Thoracic aorta (tissue), 2 donors: ENCODE results near the gene GNG11. TPM values are rescaled to one million over a fixed set of nuclear protein-coding genes. Genes with fewer than 3 reads are reported as not detected.

Experiments used
- ATAC-seq: fragments of 150-250 bp; one replicate; pipeline ENCODE4 v1.8.0; 2017; ENCODE audit warnings: low read depth; ENCODE audit not compliant: insufficient number of reproducible peaks, low FRiP score
- DNase-seq: peaks from one replicate; pipeline ENCODE4 v3.0.0-alpha.2; 2020; ENCODE audit warnings: low spot score
- H3K27ac ChIP-seq, 2 donors: fragments of 200-600 bp; sonication (generic); 1 replicate in 1 of 2; 2 replicates in 1 of 2; pipeline ENCODE4 v1.5.1; 2016; ENCODE audit warnings: mild to moderate bottlenecking in 2 of 2, moderate library complexity in 2 of 2
- H3K27me3 ChIP-seq: fragments of 200-600 bp; sonication (generic); replicated peaks from 2 replicates; pipeline ENCODE4 v1.6.0; 2016; ENCODE audit warnings: mild to moderate bottlenecking; ENCODE audit not compliant: insufficient read depth
- H3K36me3 ChIP-seq: fragments of 200-600 bp; sonication (generic); one replicate; pipeline ENCODE4 v1.5.1; 2016
- H3K4me1 ChIP-seq, 2 donors: fragments of 200-600 bp; sonication (generic); 1 replicate in 1 of 2; 2 replicates in 1 of 2; pipeline versions ENCODE4 v1.5.1 to v1.6.0; 2016; ENCODE audit warnings: low read depth in 2 of 2, mild to moderate bottlenecking in 1 of 2; ENCODE audit not compliant: control insufficient read depth in 1 of 2
- H3K4me3 ChIP-seq: fragments of 200-600 bp; sonication (generic); 2 replicates; pipeline ENCODE4 v1.5.1; 2016; ENCODE audit warnings: mild to moderate bottlenecking
- H3K9me3 ChIP-seq: fragments of 200-600 bp; sonication (generic); 2 replicates; pipeline ENCODE4 v1.5.1; 2016
- total RNA-seq, 2 donors: library from RNA; depleted of rRNA; stranded (reverse); fragments of >200 nt; gene quantifications; one replicate each; pipeline versions ENCODE4 v1.1.0 to v1.2.3, GENCODE V29; 2016
- TF ChIP-seq, protein P1 (sequence below): fragments of 200-600 bp; sonication (generic); IDR thresholded peaks from one replicate; pipeline ENCODE4 v1.5.1; 2019; ENCODE audit warnings: antibody characterized with exemption

The GNG11 gene
- total RNA-seq, 2 donors from 2014 or later, result 11.1 to 12.2 TPM

DNA sequence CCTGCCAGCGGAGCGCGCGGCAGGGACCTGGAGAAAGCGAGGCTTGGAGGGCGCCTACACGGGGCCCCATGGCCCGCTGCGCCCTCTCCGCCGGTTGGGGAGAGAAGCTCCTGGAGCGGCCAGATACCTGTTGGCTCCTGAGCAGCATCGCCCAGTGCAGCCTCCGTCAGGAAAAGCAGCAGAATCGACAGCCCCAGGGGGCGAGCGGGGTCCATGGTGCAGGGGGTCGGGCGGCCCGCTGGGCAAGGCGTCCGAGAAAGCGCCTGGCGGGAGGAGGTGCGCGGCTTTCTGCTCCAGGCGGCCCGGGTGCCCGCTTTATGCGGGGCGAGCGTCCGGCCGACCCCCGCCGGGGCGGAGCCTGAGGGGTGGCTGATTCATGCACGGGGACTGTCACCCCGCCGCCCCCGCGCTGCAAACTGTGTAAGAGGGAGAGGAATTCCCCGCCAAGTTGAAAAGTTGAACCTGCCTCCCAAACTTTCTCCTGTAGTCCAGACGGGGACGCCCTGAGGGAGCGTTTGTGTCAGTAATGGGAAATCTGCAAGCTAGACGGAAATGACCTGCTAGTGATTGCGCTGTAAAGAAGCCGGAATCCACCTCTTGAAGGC, 31.0 kb upstream of the GNG11 start, which contains the start of gene TFPI2:
Gene TFPI2, minus strand, starts transcription at position 290 of the 605 bp plus-strand sequence. Its CDS starts 75 bp downstream, at position 215.
- DNase-seq (peak; percentile 13), ATAC-seq (peak; percentile 55)
- H3K27ac ChIP-seq, result no peak within 1 kb of the TSS

GRCh38 chr7:93894426-93894825, 27.1 kb upstream of the GNG11 start:
- Histone ChIP-seq H3K27ac (no peak overlapping the region), H3K36me3 (no peaks in the 10 kb centered on the region), H3K4me1 (no peaks in the 10 kb centered on the region), H3K4me3 (no peak overlapping the region), H3K9me3 (no peaks in the 10 kb centered on the region), H3K27me3 (no peaks in the 10 kb centered on the region)
- DNase-seq (no peak), ATAC-seq (no peak)
- TF ChIP-seq, protein P1, sequence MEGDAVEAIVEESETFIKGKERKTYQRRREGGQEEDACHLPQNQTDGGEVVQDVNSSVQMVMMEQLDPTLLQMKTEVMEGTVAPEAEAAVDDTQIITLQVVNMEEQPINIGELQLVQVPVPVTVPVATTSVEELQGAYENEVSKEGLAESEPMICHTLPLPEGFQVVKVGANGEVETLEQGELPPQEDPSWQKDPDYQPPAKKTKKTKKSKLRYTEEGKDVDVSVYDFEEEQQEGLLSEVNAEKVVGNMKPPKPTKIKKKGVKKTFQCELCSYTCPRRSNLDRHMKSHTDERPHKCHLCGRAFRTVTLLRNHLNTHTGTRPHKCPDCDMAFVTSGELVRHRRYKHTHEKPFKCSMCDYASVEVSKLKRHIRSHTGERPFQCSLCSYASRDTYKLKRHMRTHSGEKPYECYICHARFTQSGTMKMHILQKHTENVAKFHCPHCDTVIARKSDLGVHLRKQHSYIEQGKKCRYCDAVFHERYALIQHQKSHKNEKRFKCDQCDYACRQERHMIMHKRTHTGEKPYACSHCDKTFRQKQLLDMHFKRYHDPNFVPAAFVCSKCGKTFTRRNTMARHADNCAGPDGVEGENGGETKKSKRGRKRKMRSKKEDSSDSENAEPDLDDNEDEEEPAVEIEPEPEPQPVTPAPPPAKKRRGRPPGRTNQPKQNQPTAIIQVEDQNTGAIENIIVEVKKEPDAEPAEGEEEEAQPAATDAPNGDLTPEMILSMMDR, result no peak

More for the DNA sequence above, 31.0 kb upstream of the GNG11 start, which contains the start of gene TFPI2:
- Histone ChIP-seq H3K36me3 (no peaks in the 10 kb centered on the region), H3K4me3 (peak within 1 kb of the TSS; percentile 85), H3K4me1 (no peaks in the 10 kb centered on the region), H3K27me3 (no peaks in the 10 kb centered on the region), H3K9me3 (no peaks in the 10 kb centered on the region)
- TF ChIP-seq, protein P1, result no peak

DNA sequence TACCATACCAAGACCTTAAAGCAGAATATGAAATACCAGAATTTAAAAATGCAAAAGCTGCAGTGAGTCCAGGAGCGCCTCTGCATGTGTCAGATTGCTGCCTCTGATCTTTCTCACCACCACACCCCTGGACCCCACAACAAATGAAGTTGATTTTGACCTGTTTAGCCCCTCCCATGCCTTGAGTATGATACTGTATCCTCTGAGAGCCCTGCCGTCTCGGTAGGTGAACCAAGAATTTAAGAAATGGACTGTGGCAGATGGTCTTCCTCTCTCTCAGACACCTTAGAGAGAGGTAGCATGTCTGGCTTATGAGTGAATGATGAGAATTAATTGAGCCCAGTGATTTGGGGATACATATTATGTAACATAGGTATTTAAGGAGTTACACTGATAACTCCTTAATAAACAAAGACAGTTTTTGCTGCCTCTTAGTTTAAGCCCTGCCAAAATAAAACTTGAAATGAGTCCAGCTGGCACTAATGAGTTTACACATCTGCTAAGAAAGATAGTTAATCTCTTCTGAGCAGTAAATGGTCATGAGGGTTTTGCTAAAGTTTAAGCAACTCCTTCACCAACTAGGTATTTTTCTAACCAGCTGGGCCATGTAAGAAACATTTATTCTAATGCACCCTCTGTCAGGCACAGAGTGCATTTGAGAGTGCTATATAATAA, 26.4 kb upstream of the GNG11 start:
- TF ChIP-seq, protein P1, result no peak
- no peak for ATAC-seq
- no peak overlapping the region for H3K27ac ChIP-seq

DNA sequence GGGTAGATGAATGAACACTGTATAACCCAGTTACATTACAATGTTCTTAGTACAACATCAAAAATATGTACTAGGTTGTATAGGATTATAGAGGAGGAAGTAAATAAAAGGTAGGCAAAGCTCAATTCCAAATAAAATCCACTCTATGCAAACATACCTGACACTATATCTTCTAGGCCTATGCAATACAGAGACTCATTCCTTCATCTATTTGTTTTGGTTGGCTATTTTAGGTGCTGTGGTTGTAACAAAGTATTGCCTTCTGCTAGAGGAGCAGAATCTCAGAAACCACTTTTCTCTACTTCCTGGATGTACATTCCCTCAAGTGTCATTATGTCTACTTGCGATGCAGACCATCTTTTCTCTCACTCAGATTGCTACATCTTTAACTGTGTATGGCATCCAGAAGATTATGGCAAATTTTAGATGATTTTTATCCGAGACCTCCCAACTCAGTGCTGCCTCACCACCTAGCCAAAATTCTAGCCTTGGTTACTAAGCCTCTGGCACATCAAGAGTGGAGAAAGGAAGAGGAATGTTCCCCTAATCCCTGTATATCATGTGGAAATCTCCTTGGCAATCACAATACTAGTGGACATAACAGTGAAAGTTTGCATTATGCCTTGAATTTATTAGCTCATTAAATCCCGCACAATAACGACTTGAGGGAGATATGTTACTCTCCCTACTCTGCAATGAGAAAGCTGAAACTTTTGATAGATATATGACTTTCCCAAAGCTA, 25.5 kb upstream of the GNG11 start:
- TF ChIP-seq, protein P1, result no peak
- Histone ChIP-seq H3K27ac (no peak overlapping the region), H3K36me3 (no peaks in the 10 kb centered on the region), H3K4me1 (no peaks in the 10 kb centered on the region), H3K4me3 (no peak overlapping the region), H3K9me3 (no peaks in the 10 kb centered on the region), H3K27me3 (no peaks in the 10 kb centered on the region)
- DNase-seq (no peak), ATAC-seq (no peak)

More for the DNA sequence above, 26.4 kb upstream of the GNG11 start:
- H3K27me3 ChIP-seq, result no peaks in the 10 kb centered on the region
- H3K9me3 ChIP-seq, result no peaks in the 10 kb centered on the region
- no peak overlapping the region for H3K4me3 ChIP-seq
- DNase-seq, result no peak
- H3K36me3 ChIP-seq, result no peaks in the 10 kb centered on the region
- H3K4me1 ChIP-seq, result no peaks in the 10 kb centered on the region

- no peak for DNase-seq
- Histone ChIP-seq H3K4me3 (no peak overlapping the region), H3K9me3 (no peaks in the 10 kb centered on the region), H3K4me1 (no peaks in the 10 kb centered on the region), H3K36me3 (no peaks in the 10 kb centered on the region), H3K27ac (no peak overlapping the region), H3K27me3 (no peaks in the 10 kb centered on the region)
- ATAC-seq, result no peak
- TF ChIP-seq, protein P1, result no peak
These were observed 23.9 kb upstream of the GNG11 start for GRCh38 chr7:93897680-93898079.
